GM12872 (cell line): ENCODE data around the gene ATP10A.

ENCODE experiments used
- TF ChIP-seq, protein P1 (sequence below): IDR thresholded peaks from 3 replicates; pipeline ENCODE4 v1.5.1; 2011; ENCODE audit warnings: low read depth, mild to moderate bottlenecking, low read length, moderate library complexity; ENCODE audit not compliant: insufficient read depth

Gene ATP10A

GRCh38 chr15:25871403-25871802 is 8.3 kb upstream of the ATP10A start:
- TF ChIP-seq, protein P1, sequence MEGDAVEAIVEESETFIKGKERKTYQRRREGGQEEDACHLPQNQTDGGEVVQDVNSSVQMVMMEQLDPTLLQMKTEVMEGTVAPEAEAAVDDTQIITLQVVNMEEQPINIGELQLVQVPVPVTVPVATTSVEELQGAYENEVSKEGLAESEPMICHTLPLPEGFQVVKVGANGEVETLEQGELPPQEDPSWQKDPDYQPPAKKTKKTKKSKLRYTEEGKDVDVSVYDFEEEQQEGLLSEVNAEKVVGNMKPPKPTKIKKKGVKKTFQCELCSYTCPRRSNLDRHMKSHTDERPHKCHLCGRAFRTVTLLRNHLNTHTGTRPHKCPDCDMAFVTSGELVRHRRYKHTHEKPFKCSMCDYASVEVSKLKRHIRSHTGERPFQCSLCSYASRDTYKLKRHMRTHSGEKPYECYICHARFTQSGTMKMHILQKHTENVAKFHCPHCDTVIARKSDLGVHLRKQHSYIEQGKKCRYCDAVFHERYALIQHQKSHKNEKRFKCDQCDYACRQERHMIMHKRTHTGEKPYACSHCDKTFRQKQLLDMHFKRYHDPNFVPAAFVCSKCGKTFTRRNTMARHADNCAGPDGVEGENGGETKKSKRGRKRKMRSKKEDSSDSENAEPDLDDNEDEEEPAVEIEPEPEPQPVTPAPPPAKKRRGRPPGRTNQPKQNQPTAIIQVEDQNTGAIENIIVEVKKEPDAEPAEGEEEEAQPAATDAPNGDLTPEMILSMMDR: no peak

GRCh38 chr15:25870938-25871337 is 7.8 kb upstream of the ATP10A start:
- TF ChIP-seq, protein P1: no peak

DNA sequence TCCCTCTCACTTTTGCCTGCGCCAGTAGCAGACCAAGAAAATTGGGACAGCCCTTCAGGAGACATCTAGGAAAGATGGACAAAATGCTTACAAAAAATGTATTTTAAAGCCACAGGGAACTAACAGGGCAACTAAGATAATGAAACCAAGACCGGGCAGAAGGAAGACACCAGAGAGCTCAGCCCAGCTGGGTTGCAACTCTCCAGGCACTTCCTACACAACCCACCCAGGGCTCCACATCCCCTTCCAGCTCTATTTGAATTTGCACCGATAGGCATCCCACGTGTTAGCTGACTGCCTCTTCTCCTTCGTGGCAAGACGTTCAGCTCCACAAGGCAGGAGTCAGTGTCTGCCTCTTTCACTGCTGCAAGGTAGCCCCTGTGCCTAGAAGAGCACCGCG is 6.6 kb upstream of the ATP10A start:
- TF ChIP-seq, protein P1: no peak

GRCh38 chr15:25866874-25867273 is 3.7 kb upstream of the ATP10A start:
- TF ChIP-seq, protein P1: no peak

DNA sequence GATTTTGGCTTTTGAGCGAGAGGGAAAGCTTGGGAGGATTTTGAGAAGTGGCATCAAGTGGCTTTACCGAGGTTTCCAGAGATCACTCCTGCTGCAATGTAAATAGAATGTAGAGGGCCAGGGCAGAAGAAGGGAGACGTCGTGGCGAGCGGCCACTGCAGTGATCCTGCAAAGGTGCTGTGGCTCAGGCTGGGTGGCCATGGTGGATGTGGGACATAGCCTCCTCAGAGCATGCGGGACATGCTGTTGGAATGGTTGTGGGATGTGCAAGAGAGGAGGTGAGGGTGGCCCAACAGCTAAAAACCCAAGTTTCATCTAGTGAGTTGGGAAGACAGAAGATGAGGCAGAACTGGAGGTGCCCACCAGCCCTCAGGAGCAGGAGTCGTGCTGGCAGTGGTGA is 3.1 kb upstream of the ATP10A start:
- TF ChIP-seq, protein P1: no peak

GRCh38 chr15:25864966-25865365 is 1.8 kb upstream of the ATP10A start:
- TF ChIP-seq, protein P1: no peak

- TF ChIP-seq, protein P1: no peak
These were observed 947 bp upstream of the ATP10A start for GRCh38 chr15:25863968-25864580.
